ENCODE results near the gene MAP7. TPM values are rescaled to one million over a fixed set of nuclear protein-coding genes. Genes with fewer than 3 reads are reported as not detected.

Gene MAP7
- total RNA-seq, 1 donor from 2014 or later = 1.3 TPM

- Mint-ChIP-seq H3K27me3 (ENCODE audit: unreplicated experiment) (peaks cover 1% of the 10 kb centered on the region), H3K4me1 (ENCODE audit: unreplicated experiment) (no peaks in the 10 kb centered on the region), H3K36me3 (ENCODE audit: low read depth, unreplicated experiment) (no peaks in the 10 kb centered on the region), H3K4me3 (ENCODE audit: unreplicated experiment) (no peak overlapping the region), H3K9me3 (ENCODE audit: unreplicated experiment) (no peaks in the 10 kb centered on the region), H3K27ac (ENCODE audit: unreplicated experiment) (no peak overlapping the region)
- no peak for TF ChIP-seq CTCF (IDR thresholded peaks at IDR 0.05; ENCODE audit: unreplicated experiment)
- DNase-seq (ENCODE audit: low spot score) = no peak
These were observed 10.1 kb downstream of the MAP7 start for GRCh38 chr6:136539967-136540652.

GRCh38 chr6:136538836-136539235 lies 11.4 kb downstream of the MAP7 start:
- Mint-ChIP-seq H3K27ac (ENCODE audit: unreplicated experiment) (no peak overlapping the region), H3K9me3 (ENCODE audit: unreplicated experiment) (no peaks in the 10 kb centered on the region), H3K4me1 (ENCODE audit: unreplicated experiment) (no peaks in the 10 kb centered on the region), H3K4me3 (ENCODE audit: unreplicated experiment) (no peak overlapping the region), H3K27me3 (ENCODE audit: unreplicated experiment) (peaks cover 3% of the 10 kb centered on the region), H3K36me3 (ENCODE audit: low read depth, unreplicated experiment) (no peaks in the 10 kb centered on the region)
- TF ChIP-seq CTCF (IDR thresholded peaks at IDR 0.05; ENCODE audit: unreplicated experiment) = no peak
- DNase-seq (ENCODE audit: low spot score) = no peak

- H3K4me1 Mint-ChIP-seq (ENCODE audit: unreplicated experiment) = no peaks in the 10 kb centered on the region
- peaks cover 2% of the 10 kb centered on the region for H3K27me3 Mint-ChIP-seq (ENCODE audit: unreplicated experiment)
- DNase-seq (ENCODE audit: low spot score) = no peak
- TF ChIP-seq CTCF (IDR thresholded peaks at IDR 0.05; ENCODE audit: unreplicated experiment) = no peak
- no peak overlapping the region for H3K27ac Mint-ChIP-seq (ENCODE audit: unreplicated experiment)
- no peak overlapping the region for H3K4me3 Mint-ChIP-seq (ENCODE audit: unreplicated experiment)
- H3K36me3 Mint-ChIP-seq (ENCODE audit: low read depth, unreplicated experiment) = no peaks in the 10 kb centered on the region
- H3K9me3 Mint-ChIP-seq (ENCODE audit: unreplicated experiment) = no peaks in the 10 kb centered on the region
These were observed 14.2 kb downstream of the MAP7 start for GRCh38 chr6:136535880-136536650.

GRCh38 chr6:136535017-136535765 lies 15.0 kb downstream of the MAP7 start:
- Mint-ChIP-seq H3K27me3 (ENCODE audit: unreplicated experiment) (peaks cover 2% of the 10 kb centered on the region), H3K36me3 (ENCODE audit: low read depth, unreplicated experiment) (no peaks in the 10 kb centered on the region)

More at GRCh38 chr6:136535017-136535765, 15.0 kb downstream of the MAP7 start:
- Mint-ChIP-seq H3K27ac (ENCODE audit: unreplicated experiment) (no peak overlapping the region), H3K9me3 (ENCODE audit: unreplicated experiment) (no peaks in the 10 kb centered on the region), H3K4me3 (ENCODE audit: unreplicated experiment) (no peak overlapping the region), H3K4me1 (ENCODE audit: unreplicated experiment) (no peaks in the 10 kb centered on the region)
- TF ChIP-seq CTCF (IDR thresholded peaks at IDR 0.05; ENCODE audit: unreplicated experiment) = no peak
- DNase-seq (ENCODE audit: low spot score) = no peak

Data from endothelial cell (in vitro differentiated cells).